NCI-H774 (cell line): ENCODE measurements around the gene MIDN.
"Not testable (repeated sequence)": the region's sequence is repeated elsewhere in the genome, so short reads cannot be mapped to it uniquely, and the experiment has no call there.

Experiments used
- DNase-seq: peaks from one replicate; lab custom pipeline; 2025; lab: John Stamatoyannopoulos, UW

Gene MIDN

GRCh38 chr19:1246265-1247087, 1.9 kb upstream of the MIDN start:
- not testable (repeated sequence) for DNase-seq

GRCh38 chr19:1247748-1248138, 640 bp upstream of the MIDN start:
- no peak for DNase-seq

DNA sequence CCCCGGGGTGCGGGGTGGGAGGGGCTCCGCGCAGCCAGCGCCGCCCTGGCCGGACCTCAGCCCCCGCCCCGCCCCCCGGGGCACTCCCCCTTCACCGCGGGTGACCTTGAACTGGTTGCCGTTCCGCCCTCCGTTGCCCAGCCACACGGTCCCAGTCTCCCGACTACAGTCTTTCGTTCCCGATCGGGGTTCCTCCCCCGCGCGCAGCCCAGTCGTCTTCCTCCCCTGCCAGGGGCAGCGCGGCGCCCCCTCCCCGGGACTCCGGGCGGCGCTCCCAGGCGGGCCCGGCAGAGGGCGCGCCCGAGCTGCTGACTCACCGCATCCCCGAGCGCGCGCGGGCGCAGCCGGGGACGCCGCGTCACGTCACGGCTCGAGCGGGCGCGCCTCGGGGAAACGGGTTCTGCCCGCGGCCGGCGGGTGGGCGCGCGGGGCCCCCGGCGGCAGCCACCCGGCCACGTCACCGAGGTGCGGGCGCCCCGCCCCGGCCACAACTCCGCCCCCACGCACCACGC, 459 bp downstream of the MIDN start:
- peak; percentile 78 for DNase-seq

DNA sequence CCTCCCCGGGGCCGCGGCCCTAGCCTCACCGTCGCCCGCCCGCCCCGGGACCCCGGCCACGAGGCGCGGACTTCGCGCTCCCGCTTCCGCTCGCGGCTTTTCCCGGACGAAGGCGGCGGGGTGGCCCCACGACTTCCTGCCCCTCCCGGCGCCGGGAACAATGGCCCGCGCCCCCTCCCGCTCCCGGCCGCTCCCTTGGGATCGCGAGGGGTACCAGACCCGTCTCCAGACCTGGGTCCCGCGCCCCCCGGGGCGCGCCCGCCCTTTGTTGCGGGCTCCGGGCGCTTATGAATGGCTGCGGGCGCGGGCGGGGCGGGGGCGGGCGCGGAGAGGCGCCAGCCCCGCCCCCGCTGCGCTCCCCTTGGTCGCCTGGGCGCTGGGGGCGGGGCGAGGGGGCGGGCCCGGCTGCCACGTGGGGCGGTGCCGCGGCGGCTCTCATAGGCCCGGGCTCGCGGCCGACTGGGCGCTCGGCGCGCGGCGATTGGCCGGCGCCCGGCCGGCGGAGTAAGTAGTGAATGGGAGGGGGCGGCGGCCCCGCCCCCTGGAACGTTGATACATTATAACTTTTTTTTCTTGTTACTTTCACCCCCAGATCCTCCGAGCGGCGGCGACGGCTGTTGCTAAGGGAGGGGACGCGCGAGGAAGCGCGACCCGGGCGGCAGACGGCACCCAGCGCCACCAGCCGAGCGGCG, 1.1 kb downstream of the MIDN start:
- DNase-seq, result peak; percentile 91

DNA sequence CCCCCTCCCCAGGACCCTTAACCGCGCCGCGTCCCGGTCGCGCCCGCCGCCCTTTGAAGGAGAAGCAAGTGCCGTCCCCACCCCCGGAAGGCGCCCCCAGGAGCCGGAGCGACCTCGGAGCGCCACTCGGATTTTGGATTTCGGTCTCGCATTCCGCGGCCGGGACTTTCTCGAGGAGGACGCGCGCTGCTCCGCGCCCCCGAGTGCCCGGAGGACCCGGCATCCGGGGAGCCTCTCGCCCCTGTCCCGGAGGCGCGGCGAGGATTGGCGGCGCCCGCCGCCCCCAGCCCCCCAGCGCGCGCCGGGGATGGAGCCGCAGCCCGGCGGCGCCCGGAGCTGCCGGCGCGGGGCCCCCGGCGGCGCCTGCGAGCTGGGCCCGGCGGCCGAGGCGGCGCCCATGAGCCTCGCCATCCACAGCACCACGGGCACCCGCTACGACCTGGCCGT, 1.6 kb downstream of the MIDN start:
- DNase-seq, result no peak

DNA sequence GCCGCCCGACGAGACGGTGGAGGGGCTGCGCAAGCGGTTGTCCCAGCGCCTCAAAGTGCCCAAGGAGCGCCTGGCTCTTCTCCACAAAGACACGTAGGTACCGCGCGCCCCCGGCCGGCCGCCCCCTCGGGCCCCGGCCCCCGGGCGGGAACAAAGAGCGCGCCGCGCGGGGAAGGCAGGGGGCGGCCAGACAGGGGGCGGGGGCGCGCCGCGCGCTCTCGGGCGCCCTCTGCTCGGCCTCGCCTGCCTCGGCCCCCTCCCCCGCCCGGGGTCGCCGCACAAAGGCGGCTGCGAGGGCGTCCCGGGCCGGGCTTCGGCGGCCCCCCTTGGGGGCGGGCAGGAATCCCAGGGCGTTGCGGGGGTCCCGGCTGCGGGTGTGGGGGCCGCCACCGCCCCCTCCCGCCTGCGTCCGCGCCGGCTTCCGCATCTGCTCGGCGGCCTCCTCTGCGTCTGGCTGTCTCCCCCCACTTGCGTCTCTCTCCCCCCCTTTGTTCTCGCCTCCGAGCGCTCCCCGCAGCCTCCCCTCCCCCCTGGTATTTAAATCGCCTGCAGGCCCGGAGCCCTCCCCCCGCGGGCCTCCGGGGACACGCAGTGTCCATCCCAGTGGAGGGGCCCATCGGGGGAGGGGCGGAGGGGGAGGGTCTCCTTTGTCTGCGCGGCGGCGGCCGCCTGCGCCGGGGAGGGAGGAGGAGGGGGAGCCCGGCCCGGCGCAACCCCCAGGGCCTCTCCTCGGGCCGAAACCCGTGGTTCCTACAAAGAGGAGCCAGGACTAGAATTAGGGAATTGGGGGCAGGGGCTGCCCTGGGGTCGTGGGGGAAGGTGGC, 2.3 kb downstream of the MIDN start:
- no peak for DNase-seq

GRCh38 chr19:1251330-1252220, 3.2 kb downstream of the MIDN start:
- DNase-seq, result no peak

DNA sequence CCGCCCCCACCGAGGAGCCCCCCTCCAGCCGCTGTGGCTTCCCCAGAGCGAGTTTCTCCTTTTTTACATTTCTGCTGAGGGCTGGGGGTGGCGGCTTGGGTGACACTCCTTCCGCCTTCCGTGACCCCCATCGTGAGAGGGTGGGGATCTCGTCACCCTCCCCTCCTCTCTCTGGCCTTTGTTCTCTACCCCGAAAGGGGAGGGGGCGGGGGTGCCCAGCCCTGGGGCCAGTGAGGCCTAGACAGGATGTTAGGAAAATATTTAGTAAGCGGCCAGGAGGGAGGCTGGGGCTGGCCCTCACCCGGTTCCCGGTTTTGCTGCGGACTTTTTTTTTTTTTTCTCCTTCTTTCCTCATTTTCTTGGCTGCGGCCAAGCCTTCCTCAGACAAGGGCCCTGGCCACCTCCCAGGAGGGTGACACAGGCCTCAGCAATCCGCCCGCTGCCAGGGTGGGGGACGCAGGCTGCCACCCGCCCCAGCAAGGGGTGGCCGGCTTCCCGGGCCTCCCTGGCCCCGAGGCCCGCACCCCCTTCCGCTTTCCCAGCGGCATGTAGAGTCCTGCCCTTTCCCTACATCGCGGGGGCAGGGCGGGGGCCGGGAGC, 3.9 kb downstream of the MIDN start:
- no peak for DNase-seq

- no peak for DNase-seq
Measured at GRCh38 chr19:1252821-1253513, 4.6 kb downstream of the MIDN start.

GRCh38 chr19:1253514-1254080, 5.2 kb downstream of the MIDN start:
- DNase-seq, result no peak

- no peak for DNase-seq
Measured at GRCh38 chr19:1254081-1254527, 5.7 kb downstream of the MIDN start.

DNA sequence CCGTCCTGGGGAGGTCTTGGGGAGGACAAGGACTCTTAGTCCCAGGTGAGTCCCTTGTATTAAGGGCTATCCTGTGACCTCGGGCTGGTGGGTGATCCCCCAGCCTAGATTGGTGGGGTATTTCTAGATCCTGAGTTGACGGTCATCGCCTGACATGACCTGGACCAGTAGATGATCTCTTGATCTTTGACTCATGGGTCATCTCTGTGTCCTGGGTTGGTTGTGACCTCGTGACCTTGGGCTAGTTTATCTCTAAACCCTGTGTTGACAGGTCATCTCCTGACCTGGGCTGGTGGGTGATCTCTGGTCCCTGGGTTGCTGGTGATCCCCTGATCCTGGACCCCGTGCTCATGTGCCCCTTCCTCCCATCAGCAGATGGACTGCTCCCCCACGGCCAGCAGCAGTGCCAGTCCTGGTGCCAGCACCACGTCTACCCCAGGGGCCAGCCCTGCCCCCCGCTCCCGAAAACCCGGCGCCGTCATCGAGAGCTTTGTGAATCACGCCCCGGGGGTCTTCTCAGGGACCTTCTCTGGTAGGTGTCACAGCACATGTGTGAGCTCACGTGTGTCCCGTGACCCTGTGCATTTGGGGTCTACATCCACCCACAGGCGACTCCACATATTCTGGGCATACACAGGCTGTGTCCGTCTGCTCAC, 6.3 kb downstream of the MIDN start:
- DNase-seq, result no peak

DNA sequence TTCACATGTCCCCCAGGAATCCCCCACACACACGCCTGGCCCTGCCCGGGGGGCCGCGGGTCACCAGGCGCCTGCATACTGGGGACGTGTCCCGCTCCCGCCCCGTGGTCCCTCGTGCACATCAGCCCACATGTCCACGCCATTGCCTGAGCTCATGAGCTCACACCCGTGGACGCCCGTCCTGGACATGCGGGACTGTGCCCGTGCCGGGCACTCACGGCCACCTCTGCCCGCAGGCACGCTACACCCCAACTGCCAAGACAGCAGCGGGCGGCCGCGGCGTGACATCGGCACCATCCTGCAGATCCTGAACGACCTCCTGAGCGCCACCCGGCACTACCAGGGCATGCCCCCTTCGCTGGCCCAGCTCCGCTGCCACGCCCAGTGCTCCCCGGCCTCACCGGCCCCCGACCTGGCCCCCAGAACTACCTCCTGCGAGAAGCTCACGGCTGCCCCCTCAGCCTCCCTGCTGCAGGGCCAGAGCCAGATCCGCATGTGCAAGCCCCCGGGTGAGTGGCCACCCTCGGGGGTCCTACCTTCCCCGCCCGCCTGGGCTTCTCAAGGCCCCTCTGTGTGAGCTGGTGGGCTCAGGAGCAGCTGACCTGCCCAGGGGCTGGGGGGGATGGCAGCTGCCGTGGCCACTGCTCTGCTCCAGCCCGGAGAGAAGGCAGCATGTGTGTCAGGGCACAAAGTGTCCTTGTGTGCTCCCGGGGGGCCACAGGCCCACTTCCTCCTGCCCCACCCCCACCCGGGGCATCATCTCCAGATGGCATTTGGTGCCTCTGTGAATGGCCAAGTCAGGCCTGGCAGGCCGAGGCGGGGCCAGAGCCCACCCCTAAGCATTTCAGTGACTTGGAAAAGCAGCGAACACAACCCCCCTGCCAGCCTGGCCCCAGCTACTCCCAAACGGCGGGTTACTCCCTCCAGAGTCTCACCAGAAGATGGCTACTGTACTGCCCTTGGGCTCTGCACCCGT, 7.1 kb downstream of the MIDN start:
- DNase-seq, result no peak

DNA sequence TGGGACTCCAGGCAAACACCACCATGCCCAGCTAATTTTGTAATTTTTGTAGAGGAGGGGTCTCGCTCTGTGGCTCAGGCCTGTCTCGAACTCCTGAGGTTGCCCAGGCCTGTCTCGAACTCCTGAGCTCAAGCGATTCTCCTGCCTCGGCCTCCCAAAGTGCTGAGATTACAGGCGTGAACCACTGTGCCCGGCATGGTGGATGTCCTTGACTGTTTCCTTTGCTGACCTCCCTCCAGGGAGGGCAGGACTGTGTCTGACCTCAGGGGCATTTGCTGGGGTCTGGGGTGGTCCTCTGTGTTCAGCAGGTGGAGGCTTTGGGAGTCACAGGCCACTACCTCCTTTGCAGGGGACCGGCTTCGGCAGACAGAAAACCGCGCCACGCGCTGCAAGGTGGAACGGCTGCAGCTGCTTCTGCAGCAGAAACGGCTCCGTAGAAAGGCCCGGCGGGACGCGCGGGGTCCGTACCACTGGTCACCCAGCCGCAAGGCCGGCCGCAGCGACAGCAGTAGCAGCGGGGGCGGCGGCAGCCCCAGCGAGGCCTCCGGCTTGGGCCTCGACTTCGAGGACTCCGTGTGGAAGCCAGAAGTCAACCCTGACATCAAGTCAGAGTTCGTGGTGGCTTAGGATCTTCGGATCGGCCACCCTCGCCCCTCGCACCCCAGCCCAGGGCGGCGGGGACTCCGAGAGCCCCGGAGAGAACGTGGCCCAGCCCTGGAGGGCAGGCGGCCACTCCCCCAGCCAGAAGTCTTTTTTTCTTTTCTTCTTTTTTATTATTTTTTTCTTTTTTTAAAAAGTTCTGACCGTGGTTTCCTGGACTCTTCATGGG, 8.5 kb downstream of the MIDN start:
- no peak for DNase-seq

DNA sequence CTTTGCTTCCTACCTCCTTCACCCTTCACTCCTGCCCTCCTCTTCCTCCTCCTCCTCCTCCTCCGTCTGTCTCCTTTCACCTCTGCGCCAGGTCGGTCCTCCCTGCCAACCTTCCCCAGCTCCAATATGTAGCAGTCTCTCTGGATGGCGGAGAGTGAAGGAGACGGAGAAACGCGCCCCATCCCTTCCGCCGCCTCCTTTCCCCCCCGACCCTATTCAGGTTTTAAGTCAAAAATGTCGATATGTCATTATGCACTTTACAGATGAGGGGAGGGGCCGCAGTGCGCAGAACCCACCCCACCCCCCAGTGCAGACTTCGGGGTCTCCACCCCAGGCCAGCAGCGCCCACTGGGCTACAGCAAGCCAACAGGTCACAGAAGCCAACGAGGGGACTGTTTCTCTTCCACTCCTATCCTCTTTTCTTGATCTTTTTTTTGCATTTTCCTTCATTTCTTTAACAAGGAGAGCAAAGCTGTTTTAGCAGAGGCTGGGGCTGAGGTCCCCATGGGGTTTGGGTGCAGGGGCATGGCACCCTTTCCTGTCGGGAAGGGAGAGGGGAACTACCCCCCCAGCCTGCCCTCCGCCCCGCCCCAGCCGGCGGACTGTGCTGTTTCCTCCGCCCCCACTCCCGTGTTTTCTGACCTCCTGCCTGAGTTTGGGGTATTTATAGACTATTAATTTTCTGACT, 9.2 kb downstream of the MIDN start:
- no peak for DNase-seq

DNA sequence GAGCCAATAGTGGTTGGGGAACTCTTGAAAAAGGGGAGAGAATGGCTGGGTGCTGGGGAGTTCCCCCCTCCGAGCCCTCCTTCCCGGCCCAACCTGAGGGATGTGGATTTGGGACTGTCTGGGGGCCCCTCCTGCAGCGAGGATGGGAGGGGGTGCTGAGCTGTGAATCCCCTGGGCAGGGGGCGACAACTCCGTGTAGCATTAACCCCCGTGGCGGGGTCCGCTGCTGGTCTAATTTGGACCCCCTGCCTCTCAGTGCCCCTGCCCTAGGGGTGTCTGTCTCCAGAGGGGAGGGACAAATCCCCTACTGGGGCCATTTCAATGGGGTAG, 9.7 kb downstream of the MIDN start:
- DNase-seq, result no peak

- no peak for DNase-seq
Measured at GRCh38 chr19:1258707-1259205, 10.4 kb downstream of the MIDN start.
